GM23248 (cell line): ENCODE measurements around the gene ESPNL.

ENCODE experiments used
- EZH2 ChIP-seq: fragments of 200-600 bp; sonication (generic); IDR thresholded peaks from 2 replicates; pipeline ENCODE4 v1.6.1; 2018; ENCODE audit warnings: antibody characterized with exemption, mild to moderate bottlenecking; ENCODE audit not compliant: insufficient read depth, poor library complexity, severe bottlenecking
- EZH2phosphoT487 ChIP-seq: fragments of 200-600 bp; sonication (generic); IDR thresholded peaks from 2 replicates; pipeline ENCODE4 v1.6.1; 2018; ENCODE audit warnings: antibody characterized with exemption, moderate library complexity, mild to moderate bottlenecking, low read depth; ENCODE audit not compliant: insufficient read depth

DNA sequence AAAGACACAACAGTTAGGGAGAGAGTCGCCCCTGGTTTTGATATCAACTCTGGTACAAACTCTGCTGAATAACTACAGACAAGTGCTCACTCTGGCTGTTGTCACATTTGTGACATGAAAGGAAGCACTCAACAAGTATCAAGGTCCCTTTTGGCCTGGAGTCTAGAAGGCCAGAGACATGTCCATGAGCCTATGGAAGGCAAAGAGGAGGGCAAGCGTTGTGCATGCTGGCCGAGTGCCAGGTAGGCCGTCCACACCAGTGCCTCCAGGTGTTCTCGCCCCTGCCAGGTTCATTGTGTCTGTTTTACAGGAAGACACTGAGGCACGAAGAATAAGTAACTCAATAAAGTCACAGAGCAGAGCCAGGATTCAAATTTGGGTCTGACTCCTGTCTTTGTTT is 82.2 kb downstream of the ESPNL start:
- TF ChIP-seq EZH2 (no peak), EZH2phosphoT487 (no peak)
